NT2/D1 (cell line): ENCODE data around the gene ARHGEF10L.

Experiments
- YY1 ChIP-seq: IDR thresholded peaks from 2 replicates; pipeline ENCODE4 v1.6.1; 2011; ENCODE audit not compliant: insufficient read length, insufficient read depth
- ZNF274 ChIP-seq: IDR thresholded peaks from 2 replicates; pipeline ENCODE4 v1.6.1; 2011; ENCODE audit warnings: mild to moderate bottlenecking, low read depth, low read length

- TF ChIP-seq YY1 (no peak), ZNF274 (no peak)
Observed at GRCh38 chr1:17507915-17508314, 31.6 kb upstream of the ARHGEF10L start.
